ENCODE measurements around the gene AK8. TPM values are rescaled to one million over a fixed set of nuclear protein-coding genes. Genes with fewer than 3 reads are reported as not detected.

AK8 gene
- polyA plus RNA-seq, 3 donors = 0.08 TPM; not detected in 2

DNA sequence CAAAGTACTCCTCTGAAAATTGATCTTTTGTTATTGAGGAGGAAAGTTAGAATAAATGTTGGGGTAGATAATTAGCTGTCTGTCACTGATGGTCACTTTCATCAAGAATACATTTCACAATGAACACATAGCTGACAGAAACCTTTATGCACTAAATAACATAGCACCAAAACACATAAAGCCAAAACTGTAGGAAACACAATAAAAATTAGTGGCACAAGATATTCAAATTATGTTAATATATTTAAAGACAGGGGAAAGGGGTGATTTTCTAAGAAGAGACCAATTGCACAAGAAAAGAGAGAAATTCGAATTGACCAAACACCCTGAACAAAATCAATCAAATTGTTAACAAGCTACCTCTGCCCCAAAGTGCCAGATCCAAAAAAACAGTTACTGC lies 89.7 kb downstream of the AK8 start:
- H3K27me3 Mint-ChIP-seq (ENCODE audit: low read depth in 3 of 3) = peaks cover 8 to 13% (median 12%) of the 10 kb centered on the region in 3 donors
- H3K36me3 Mint-ChIP-seq = no peaks in the 10 kb centered on the region
- DNase-seq = no peak
- no CpG with 5 or more reads among the region's 1 CpG for WGBS (ENCODE audit: insufficient coverage)
- Histone ChIP-seq H3K79me2 (ENCODE audit: insufficient read depth, low read length) (no peaks in the 10 kb centered on the region), H3K27ac (ENCODE audit: low read depth in 1 of 2, low read length in 2 of 2) (no peak overlapping the region), H3K4me1 (ENCODE audit: control insufficient read depth in 1 of 2, insufficient read depth in 2 of 2, low read length in 2 of 2) (peaks cover 5 to 8% of the 10 kb centered on the region in 2 donors), H4K20me1 (ENCODE audit: insufficient read depth, low read length) (no peaks in the 10 kb centered on the region), H3K36me3 (replicated peaks in 1 of 2; ENCODE audit: control insufficient read depth in 1 of 2, insufficient read depth in 2 of 2, low read length in 2 of 2) (no peaks in the 10 kb centered on the region), H3K4me3 (replicated peaks in 1 of 3; ENCODE audit: low read depth in 2 of 3, low read length in 3 of 3) (no peak overlapping the region), H3K9me3 (replicated peaks in 1 of 2; ENCODE audit: control insufficient read depth in 1 of 2, insufficient read depth in 1 of 2, low read length in 2 of 2) (no peaks in the 10 kb centered on the region), H2AFZ (ENCODE audit: insufficient read depth, low read depth, low read length, poor library complexity, severe bottlenecking) (no peak overlapping the region), H3K27me3 (ENCODE audit: control insufficient read depth in 2 of 2, insufficient read depth in 2 of 2, low read length in 2 of 2) (peaks cover 0 to 7% of the 10 kb centered on the region in 2 donors), H3K4me2 (replicated peaks; ENCODE audit: extremely low read depth, low read length, poor library complexity, severe bottlenecking) (no peak overlapping the region), H3K9ac (ENCODE audit: insufficient read depth, low read length, poor library complexity, severe bottlenecking) (no peak overlapping the region)
- H3K9me3 Mint-ChIP-seq = peaks cover 0 to 6% (median 3%) of the 10 kb centered on the region in 7 donors
- intact Hi-C loops (cut with micrococcal nuclease) = no loop called here
- H3K27ac Mint-ChIP-seq = no peak overlapping the region
- H3K4me1 Mint-ChIP-seq = peaks cover 9% of the 10 kb centered on the region
- no peak overlapping the region for H3K4me3 Mint-ChIP-seq
- TF ChIP-seq, protein P1, sequence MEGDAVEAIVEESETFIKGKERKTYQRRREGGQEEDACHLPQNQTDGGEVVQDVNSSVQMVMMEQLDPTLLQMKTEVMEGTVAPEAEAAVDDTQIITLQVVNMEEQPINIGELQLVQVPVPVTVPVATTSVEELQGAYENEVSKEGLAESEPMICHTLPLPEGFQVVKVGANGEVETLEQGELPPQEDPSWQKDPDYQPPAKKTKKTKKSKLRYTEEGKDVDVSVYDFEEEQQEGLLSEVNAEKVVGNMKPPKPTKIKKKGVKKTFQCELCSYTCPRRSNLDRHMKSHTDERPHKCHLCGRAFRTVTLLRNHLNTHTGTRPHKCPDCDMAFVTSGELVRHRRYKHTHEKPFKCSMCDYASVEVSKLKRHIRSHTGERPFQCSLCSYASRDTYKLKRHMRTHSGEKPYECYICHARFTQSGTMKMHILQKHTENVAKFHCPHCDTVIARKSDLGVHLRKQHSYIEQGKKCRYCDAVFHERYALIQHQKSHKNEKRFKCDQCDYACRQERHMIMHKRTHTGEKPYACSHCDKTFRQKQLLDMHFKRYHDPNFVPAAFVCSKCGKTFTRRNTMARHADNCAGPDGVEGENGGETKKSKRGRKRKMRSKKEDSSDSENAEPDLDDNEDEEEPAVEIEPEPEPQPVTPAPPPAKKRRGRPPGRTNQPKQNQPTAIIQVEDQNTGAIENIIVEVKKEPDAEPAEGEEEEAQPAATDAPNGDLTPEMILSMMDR (IDR thresholded peaks at IDR 0.05) = no peak

DNA sequence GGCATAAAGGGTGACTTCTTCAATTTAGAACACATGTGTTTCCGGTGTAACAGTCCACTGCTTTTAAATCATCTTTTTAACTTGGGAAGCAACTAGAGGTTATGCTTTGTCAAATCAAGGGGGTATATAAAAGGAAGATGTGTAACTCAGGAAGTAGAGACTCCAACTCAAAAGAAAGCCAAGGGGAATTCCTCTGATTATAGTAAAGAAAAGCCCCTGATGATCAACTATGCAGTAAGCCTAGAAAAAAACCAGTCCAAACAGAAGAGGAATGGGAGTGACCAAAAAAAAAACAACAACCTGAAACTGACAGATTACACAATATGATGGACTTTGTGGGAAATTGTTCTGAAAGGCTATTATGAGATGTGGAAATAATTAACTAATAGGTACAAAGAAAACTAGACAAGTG lies 90.3 kb downstream of the AK8 start:
- no peaks in the 10 kb centered on the region for H4K20me1 ChIP-seq (ENCODE audit: insufficient read depth, low read length)
- Mint-ChIP-seq H3K4me3 (no peak overlapping the region), H3K4me1 (peaks cover 9% of the 10 kb centered on the region), H3K36me3 (no peaks in the 10 kb centered on the region), H3K27me3 (ENCODE audit: low read depth in 3 of 3) (peaks cover 8 to 15% (median 10%) of the 10 kb centered on the region in 3 donors), H3K27ac (no peak overlapping the region), H3K9me3 (peaks cover 0 to 6% (median 3%) of the 10 kb centered on the region in 7 donors)
- no peak overlapping the region for H3K4me2 ChIP-seq (replicated peaks; ENCODE audit: extremely low read depth, low read length, poor library complexity, severe bottlenecking)
- no peak overlapping the region for H3K9ac ChIP-seq (ENCODE audit: insufficient read depth, low read length, poor library complexity, severe bottlenecking)
- H3K4me1 ChIP-seq (ENCODE audit: control insufficient read depth in 1 of 2, insufficient read depth in 2 of 2, low read length in 2 of 2) = peaks cover 5 to 8% of the 10 kb centered on the region in 2 donors
- TF ChIP-seq, protein P1 (IDR thresholded peaks at IDR 0.05) = no peak
- peak in 1 of 3 donors; percentile 29 for DNase-seq
- no CpG with 5 or more reads among the region's 1 CpG for WGBS (ENCODE audit: insufficient coverage)
- peaks cover 0 to 7% of the 10 kb centered on the region in 2 donors for H3K27me3 ChIP-seq (ENCODE audit: control insufficient read depth in 2 of 2, insufficient read depth in 2 of 2, low read length in 2 of 2)
- H2AFZ ChIP-seq (ENCODE audit: insufficient read depth, low read depth, low read length, poor library complexity, severe bottlenecking) = no peak overlapping the region
- H3K9me3 ChIP-seq (replicated peaks in 1 of 2; ENCODE audit: control insufficient read depth in 1 of 2, insufficient read depth in 1 of 2, low read length in 2 of 2) = no peaks in the 10 kb centered on the region
- intact Hi-C loops (cut with micrococcal nuclease) = no loop called here
- no peak overlapping the region for H3K27ac ChIP-seq (ENCODE audit: low read depth in 1 of 2, low read length in 2 of 2)
- no peaks in the 10 kb centered on the region for H3K36me3 ChIP-seq (replicated peaks in 1 of 2; ENCODE audit: control insufficient read depth in 1 of 2, insufficient read depth in 2 of 2, low read length in 2 of 2)
- H3K79me2 ChIP-seq (ENCODE audit: insufficient read depth, low read length) = no peaks in the 10 kb centered on the region
- no peak overlapping the region for H3K4me3 ChIP-seq (replicated peaks in 1 of 3; ENCODE audit: low read depth in 2 of 3, low read length in 3 of 3)
